HepG2 (cell line): ENCODE results near the gene C11orf16. TPM values are rescaled to one million over a fixed set of nuclear protein-coding genes. Genes with fewer than 3 reads are reported as not detected.

Experiments used
- BRCA1 ChIP-seq: sonication (generic); formaldehyde crosslinking; IDR thresholded peaks from 2 replicates; pipeline ENCODE4 v1.4.0; 2020; ENCODE audit warnings: missing genetic modification reagents
- KLF9 ChIP-seq: IDR thresholded peaks from 2 replicates; pipeline ENCODE4 v1.6.1; 2016; ENCODE audit warnings: low read depth
- MIXL1 ChIP-seq: IDR thresholded peaks from 2 replicates; pipeline ENCODE4 v1.6.1; 2016
- NR2F2 ChIP-seq: IDR thresholded peaks from 2 replicates; pipeline ENCODE4 v1.6.1; 2012; ENCODE audit warnings: low read depth, inconsistent platforms, borderline replicate concordance
- PTBP1 ChIP-seq: fragments of 200-400 bp; formaldehyde crosslinking; IDR thresholded peaks from 2 replicates; pipeline ENCODE4 v1.6.1; 2018; ENCODE audit warnings: low read length, low read depth; ENCODE audit not compliant: poor library complexity, severe bottlenecking
- SRSF1 ChIP-seq: fragments of 200-400 bp; formaldehyde crosslinking; optimal IDR thresholded peaks from 2 replicates; pipeline ENCODE3; 2017; ENCODE audit warnings: mild to moderate bottlenecking, low read depth, low read length, moderate library complexity
- XBP1 ChIP-seq: sonication (generic); formaldehyde crosslinking; IDR thresholded peaks from 2 replicates; pipeline ENCODE4 v1.5.0; 2020; ENCODE audit warnings: missing genetic modification reagents
- YEATS4 ChIP-seq: sonication (generic); formaldehyde crosslinking; IDR thresholded peaks from 2 replicates; pipeline ENCODE4 v1.4.0; 2020; ENCODE audit warnings: missing genetic modification reagents, borderline replicate concordance
- YY1 ChIP-seq: IDR thresholded peaks from 2 replicates; pipeline ENCODE4 v1.6.1; 2011; ENCODE audit warnings: low read length, low read depth, moderate library complexity, mild to moderate bottlenecking; ENCODE audit not compliant: insufficient read depth, insufficient replicate concordance
- ZNF230 ChIP-seq: sonication (generic); formaldehyde crosslinking; IDR thresholded peaks from 2 replicates; pipeline ENCODE4 v1.4.0; 2020; ENCODE audit warnings: mild to moderate bottlenecking, missing genetic modification reagents
- ZNF501 ChIP-seq: sonication (generic); formaldehyde crosslinking; IDR thresholded peaks from 2 replicates; pipeline ENCODE4 v1.5.1; 2020; ENCODE audit warnings: mild to moderate bottlenecking, moderate library complexity, missing genetic modification reagents
- ZNF552 ChIP-seq: sonication (generic); formaldehyde crosslinking; IDR thresholded peaks from 2 replicates; pipeline ENCODE4 v1.9.0; 2022; ENCODE audit warnings: missing genetic modification reagents, mild to moderate bottlenecking, borderline replicate concordance
- ZNF768 ChIP-seq: sonication (generic); formaldehyde crosslinking; IDR thresholded peaks from 2 replicates; pipeline ENCODE4 v1.4.0; 2020; ENCODE audit warnings: missing genetic modification reagents
- ZNF788 ChIP-seq: sonication (generic); formaldehyde crosslinking; IDR thresholded peaks from 2 replicates; pipeline ENCODE4 v1.5.0; 2020; ENCODE audit warnings: mild to moderate bottlenecking, missing genetic modification reagents, borderline replicate concordance
- polyA plus RNA-seq, 8 experiments: library from polyadenylated mRNA; depleted of rRNA in 3 of 8; stranded (reverse) in 7 of 8; unstranded in 1 of 8; fragments of >200 nt; fragmentation: Illumina TruSeq in 4 of 8; extraction: Trizol in 4 of 8; gene quantifications; 2 replicates each; pipeline versions ENCODE4 v1.2.1 to v1.2.3, GENCODE V29; 2011 to 2016; ENCODE audit warnings: low read depth in 4 of 8, missing spikeins in 1 of 8, mixed read lengths in 1 of 8; ENCODE audit not compliant: insufficient read depth in 1 of 8
- total RNA-seq, 5 experiments: library from RNA; depleted of rRNA; stranded (reverse); fragments of >200 nt; fragmentation: Illumina TruSeq; extraction: Trizol; gene quantifications; 2 replicates each; pipeline ENCODE4 v1.2.3, GENCODE V29; 2016; ENCODE audit warnings: low read depth in 1 of 5
- TF ChIP-seq, protein P1 (sequence below): sonication (generic); formaldehyde crosslinking; IDR thresholded peaks from 2 replicates; pipeline ENCODE4 v1.4.0; 2020; ENCODE audit warnings: mild to moderate bottlenecking, missing genetic modification reagents
- TF ChIP-seq, protein P2 (sequence below): sonication (generic); formaldehyde crosslinking; conservative IDR thresholded peaks from 2 replicates; pipeline ENCODE4 v1.4.0; 2020; ENCODE audit warnings: missing genetic modification reagents
- TF ChIP-seq, protein P3 (sequence below): IDR thresholded peaks from 2 replicates; pipeline ENCODE4 v1.6.1; 2016; ENCODE audit warnings: mild to moderate bottlenecking, missing biosample characterization, missing genetic modification reagents
- TF ChIP-seq, protein P4 (sequence below): sonication (generic); formaldehyde crosslinking; IDR thresholded peaks from 2 replicates; pipeline ENCODE4 v1.4.0; 2020; ENCODE audit warnings: missing genetic modification reagents, mild to moderate bottlenecking, borderline replicate concordance
- TF ChIP-seq, protein P5 (sequence below): sonication (generic); formaldehyde crosslinking; IDR thresholded peaks from 2 replicates; pipeline ENCODE4 v1.8.1; 2023; ENCODE audit warnings: mild to moderate bottlenecking, moderate library complexity, missing genetic modification reagents

Gene C11orf16
- total and polyA plus RNA-seq, 2 of the 13 experiments (the other 11 are each of a cell fraction or from before 2014, with no cell fraction given): not detected

DNA sequence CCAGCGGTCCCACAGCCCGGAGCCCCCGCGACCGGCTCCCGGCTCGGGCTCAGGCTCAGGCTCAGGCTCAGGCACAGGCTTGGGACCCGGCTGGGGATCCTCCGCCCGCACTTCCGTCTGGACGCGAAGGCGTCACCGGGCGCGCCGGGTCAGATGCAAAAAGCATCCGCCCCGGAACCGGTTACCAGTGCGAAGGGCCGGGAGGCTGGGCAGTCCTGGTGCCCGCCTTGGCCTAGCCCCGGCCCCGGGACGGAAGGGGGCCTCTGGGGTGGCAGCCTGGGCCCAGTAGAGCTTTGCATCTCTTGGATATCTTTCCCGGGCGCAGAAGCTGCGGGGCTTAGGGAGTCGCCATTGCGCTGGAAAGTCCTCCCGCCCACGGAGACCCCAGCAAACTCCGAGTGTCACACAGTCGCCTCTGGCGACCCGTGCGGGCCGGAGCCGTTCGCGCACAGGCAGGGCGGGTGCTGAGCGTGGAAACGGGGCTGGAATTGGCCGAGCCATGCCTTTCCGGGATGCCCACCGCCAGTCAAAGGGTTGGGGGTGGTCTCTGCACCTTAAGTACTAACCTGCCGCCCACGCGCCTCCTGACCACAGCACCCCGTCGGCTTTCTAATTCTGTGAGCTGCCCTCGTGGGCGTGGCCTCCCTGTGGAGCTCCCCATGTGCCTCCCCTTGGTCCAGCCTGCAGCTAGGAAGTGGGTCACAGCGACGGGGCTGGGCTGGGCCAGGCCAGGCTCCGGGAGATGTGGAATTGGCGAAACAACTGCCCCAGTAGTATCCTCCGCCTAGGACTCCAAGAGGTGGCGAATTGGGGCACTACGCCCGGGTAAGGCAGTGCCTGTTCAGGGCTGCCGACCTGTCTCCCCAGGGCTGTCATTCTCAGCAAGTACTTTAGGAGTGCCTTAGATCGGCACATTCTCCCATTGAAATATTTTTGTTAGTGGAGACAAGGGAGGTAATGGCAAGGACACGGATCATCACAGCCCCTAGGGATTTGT, 31.9 kb upstream of the C11orf16 start, which contains the start of gene TMEM9B (continued):
- peak; percentile 70; the same call in 1 of the 2 replicates for TF ChIP-seq ZNF788 (CRISPR knock-in tag)
- TF ChIP-seq, protein P1, sequence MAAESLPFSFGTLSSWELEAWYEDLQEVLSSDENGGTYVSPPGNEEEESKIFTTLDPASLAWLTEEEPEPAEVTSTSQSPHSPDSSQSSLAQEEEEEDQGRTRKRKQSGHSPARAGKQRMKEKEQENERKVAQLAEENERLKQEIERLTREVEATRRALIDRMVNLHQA (CRISPR knock-in tag): no peak
- peak; percentile 93 for TF ChIP-seq ZNF501 (CRISPR knock-in tag)
- TF ChIP-seq, protein P2, sequence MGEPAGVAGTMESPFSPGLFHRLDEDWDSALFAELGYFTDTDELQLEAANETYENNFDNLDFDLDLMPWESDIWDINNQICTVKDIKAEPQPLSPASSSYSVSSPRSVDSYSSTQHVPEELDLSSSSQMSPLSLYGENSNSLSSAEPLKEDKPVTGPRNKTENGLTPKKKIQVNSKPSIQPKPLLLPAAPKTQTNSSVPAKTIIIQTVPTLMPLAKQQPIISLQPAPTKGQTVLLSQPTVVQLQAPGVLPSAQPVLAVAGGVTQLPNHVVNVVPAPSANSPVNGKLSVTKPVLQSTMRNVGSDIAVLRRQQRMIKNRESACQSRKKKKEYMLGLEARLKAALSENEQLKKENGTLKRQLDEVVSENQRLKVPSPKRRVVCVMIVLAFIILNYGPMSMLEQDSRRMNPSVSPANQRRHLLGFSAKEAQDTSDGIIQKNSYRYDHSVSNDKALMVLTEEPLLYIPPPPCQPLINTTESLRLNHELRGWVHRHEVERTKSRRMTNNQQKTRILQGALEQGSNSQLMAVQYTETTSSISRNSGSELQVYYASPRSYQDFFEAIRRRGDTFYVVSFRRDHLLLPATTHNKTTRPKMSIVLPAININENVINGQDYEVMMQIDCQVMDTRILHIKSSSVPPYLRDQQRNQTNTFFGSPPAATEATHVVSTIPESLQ (CRISPR knock-in tag): no peak
- TF ChIP-seq, protein P3, sequence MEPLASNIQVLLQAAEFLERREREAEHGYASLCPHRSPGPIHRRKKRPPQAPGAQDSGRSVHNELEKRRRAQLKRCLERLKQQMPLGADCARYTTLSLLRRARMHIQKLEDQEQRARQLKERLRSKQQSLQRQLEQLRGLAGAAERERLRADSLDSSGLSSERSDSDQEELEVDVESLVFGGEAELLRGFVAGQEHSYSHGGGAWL: peak; percentile 6; the same call in 1 of the 2 replicates
- TF ChIP-seq, protein P4, sequence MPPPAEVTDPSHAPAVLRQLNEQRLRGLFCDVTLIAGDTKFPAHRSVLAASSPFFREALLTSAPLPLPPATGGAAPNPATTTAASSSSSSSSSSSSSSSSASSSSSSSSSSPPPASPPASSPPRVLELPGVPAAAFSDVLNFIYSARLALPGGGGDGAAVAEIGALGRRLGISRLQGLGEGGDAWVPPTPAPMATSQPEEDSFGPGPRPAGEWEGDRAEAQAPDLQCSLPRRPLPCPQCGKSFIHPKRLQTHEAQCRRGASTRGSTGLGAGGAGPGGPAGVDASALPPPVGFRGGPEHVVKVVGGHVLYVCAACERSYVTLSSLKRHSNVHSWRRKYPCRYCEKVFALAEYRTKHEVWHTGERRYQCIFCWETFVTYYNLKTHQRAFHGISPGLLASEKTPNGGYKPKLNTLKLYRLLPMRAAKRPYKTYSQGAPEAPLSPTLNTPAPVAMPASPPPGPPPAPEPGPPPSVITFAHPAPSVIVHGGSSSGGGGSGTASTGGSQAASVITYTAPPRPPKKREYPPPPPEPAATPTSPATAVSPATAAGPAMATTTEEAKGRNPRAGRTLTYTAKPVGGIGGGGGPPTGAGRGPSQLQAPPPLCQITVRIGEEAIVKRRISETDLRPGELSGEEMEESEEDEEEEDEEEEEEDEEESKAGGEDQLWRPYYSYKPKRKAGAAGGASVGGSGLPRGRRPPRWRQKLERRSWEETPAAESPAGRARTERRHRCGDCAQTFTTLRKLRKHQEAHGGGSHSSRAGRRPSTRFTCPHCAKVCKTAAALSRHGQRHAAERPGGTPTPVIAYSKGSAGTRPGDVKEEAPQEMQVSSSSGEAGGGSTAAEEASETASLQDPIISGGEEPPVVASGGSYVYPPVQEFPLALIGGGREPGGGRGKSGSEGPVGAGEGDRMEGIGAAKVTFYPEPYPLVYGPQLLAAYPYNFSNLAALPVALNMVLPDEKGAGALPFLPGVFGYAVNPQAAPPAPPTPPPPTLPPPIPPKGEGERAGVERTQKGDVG: peak; percentile 56; the same call in 1 of the 2 replicates
- no peak for TF ChIP-seq MIXL1 (CRISPR knock-in tag)
- peak; percentile 90; the same call in 1 of the 2 replicates for TF ChIP-seq YEATS4 (CRISPR knock-in tag)
- 0 out of 2 replicates have a peak, but pooled peaks have one; percentile 55 for TF ChIP-seq ZNF552 (CRISPR knock-in tag)
- TF ChIP-seq XBP1 (CRISPR knock-in tag): peak; percentile 84
- TF ChIP-seq PTBP1: no peak
- peak; percentile 31; the same call in 1 of the 2 replicates for TF ChIP-seq NR2F2
- 0 out of 2 replicates have a peak, but pooled peaks have one; percentile 46 for TF ChIP-seq ZNF230 (CRISPR knock-in tag)
- TF ChIP-seq SRSF1: peak; percentile 91
- peak; percentile 72 for TF ChIP-seq YY1
- TF ChIP-seq ZNF768 (CRISPR knock-in tag): no peak
- 0 out of 2 replicates have a peak, but pooled peaks have one; percentile 27 for TF ChIP-seq BRCA1 (CRISPR knock-in tag)
- TF ChIP-seq KLF9: peak; percentile 34; the same call in 1 of the 2 replicates
- TF ChIP-seq, protein P5, sequence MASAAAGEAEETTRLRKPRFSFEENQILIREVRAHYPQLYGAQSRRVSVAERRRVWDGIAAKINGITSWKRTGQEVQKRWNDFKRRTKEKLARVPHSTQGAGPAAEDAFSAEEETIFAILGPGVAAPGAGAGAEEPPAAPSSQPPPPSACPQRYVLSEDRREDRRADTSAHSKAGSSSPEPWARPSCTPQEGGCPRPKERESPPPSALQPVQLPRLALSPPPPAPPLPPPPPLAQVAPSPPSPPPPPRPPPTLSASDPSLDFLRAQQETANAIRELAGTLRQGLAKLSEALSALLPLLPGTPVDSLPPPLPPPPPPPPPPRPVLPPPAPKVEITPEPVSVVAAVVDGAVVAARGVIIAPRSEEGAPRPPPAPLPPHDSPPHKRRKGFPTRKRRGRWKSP (CRISPR knock-in tag): peak; percentile 78; the same call in 1 of the 2 replicates
